ENCODE results near the gene EPHB1.

EPHB1 gene

DNA sequence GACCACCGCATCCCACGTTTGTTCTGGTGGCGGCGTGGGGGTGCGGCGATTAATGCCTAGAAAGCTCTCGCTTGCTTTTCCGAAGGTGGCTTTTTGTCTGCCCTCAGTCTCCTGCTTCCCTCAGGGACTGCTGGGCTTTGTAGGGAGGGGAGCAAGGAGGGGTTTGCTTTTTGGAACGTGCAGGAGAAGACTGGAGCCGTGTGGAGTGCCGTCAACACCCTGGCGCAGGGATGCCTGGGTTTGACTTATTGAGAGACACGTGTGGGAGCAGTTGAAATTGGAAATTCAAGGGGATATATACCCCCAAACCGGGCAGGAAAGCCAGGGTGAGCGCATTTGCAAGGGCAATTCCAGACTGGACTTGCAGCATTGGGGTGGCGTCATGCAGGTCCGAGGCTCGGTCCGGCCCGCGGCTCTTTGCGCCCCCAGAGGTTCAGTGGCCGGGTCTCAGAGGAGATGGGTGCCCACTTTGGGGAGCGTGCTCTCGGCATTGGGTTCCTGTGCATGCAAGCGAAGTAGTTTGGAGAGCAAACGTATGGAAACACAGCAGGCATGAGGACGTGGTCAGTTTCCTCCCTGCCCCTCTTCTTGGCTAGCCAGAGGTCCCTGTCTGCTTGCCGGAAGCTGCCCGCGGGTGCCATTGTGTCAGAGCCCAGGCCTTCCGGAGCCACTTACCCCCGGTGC, 2.1 kb downstream of the EPHB1 start:
- H3K4me1 ChIP-seq: peaks cover 16% of the 10 kb centered on the region
- peaks cover 33% of the 10 kb centered on the region for H4K20me1 ChIP-seq
- H3K27ac ChIP-seq: no peak overlapping the region
- no peak overlapping the region for H3K4me3 ChIP-seq
- H3K27me3 ChIP-seq: peaks cover 46% of the 10 kb centered on the region
- H3K9ac ChIP-seq: no peak overlapping the region
- no peaks in the 10 kb centered on the region for H3K9me3 ChIP-seq
- no peak for TF ChIP-seq Cebpa-rat (IDR thresholded peaks at IDR 0.05)
- no peaks in the 10 kb centered on the region for H3K36me3 ChIP-seq
- H3K4me2 ChIP-seq: no peak overlapping the region

DNA sequence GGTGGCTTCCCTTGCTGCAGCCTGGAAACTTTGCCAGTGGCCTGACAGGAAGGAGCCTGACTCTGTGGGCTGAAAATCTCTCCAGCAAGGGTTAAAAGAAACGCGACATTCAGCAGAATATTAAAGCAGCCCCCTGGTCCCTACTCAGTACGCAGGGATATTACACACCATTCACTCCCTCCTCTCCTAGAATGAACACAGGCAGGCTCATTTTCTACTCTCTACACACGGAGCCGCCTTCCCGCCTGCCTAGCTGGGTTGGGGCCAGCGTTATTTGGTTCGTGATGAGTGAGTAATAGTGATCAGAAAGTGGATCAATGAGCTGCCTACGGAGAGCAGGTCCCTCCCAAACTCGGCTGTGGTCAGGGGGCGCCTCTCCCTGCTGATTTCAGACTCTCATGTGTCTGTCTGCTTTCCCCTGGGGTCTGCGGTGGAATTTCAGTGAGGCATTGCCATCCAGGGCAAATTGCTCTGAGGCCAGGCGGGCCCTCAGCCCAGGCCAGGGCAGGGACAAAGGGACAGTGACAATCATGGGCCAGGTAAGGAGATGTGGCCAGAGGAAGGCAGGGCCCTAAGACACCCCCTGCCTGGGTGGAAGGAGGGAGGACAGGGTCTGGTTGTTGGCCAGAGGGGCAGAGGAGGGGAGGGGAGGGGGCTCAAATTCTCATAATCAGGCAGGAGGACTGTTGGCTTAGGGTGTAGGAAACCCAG, 2.8 kb downstream of the EPHB1 start:
- Histone ChIP-seq H3K27ac (no peak overlapping the region), H3K27me3 (peaks cover 46% of the 10 kb centered on the region), H3K9me3 (no peaks in the 10 kb centered on the region), H3K36me3 (no peaks in the 10 kb centered on the region), H4K20me1 (peaks cover 33% of the 10 kb centered on the region), H3K9ac (no peak overlapping the region), H3K4me2 (no peak overlapping the region), H3K4me3 (no peak overlapping the region), H3K4me1 (peaks cover 16% of the 10 kb centered on the region)
- no peak for TF ChIP-seq Cebpa-rat (IDR thresholded peaks at IDR 0.05)

DNA sequence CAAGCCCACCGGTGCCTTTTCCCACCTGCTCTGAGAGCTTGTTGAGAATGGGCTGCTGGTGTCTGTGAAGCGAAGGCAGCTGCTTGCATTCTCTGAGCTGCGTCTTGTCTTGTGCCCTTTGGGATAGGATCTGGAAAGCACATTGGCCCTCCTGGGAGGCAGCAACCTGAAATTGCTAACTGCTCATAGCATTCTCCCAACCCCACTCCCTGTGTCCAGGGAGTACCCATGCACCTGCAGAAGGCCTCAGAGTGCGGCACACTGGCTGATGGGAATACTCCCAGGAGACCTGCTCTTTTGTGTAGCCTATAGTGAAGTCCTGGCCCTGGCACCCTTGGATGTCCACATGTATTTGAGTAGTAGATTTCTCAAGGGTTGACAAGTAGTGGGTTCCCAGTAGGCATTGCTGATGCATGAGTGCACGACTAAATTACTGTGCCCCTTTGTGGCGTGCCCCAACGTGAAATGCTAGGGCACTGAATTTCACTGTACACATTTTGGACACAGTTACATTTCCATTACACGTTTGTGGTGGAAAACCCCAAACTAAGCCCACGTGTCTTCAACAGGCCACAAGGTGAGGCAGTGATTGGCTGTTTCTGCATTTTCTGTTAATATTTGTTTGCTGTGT, 3.7 kb downstream of the EPHB1 start:
- peaks cover 46% of the 10 kb centered on the region for H3K27me3 ChIP-seq
- no peak overlapping the region for H3K4me2 ChIP-seq
- H3K4me1 ChIP-seq: peaks cover 16% of the 10 kb centered on the region
- H3K27ac ChIP-seq: no peak overlapping the region
- no peak overlapping the region for H3K4me3 ChIP-seq
- no peaks in the 10 kb centered on the region for H3K36me3 ChIP-seq
- TF ChIP-seq Cebpa-rat (IDR thresholded peaks at IDR 0.05): no peak
- no peaks in the 10 kb centered on the region for H3K9me3 ChIP-seq
- peaks cover 33% of the 10 kb centered on the region for H4K20me1 ChIP-seq
- no peak overlapping the region for H3K9ac ChIP-seq

DNA sequence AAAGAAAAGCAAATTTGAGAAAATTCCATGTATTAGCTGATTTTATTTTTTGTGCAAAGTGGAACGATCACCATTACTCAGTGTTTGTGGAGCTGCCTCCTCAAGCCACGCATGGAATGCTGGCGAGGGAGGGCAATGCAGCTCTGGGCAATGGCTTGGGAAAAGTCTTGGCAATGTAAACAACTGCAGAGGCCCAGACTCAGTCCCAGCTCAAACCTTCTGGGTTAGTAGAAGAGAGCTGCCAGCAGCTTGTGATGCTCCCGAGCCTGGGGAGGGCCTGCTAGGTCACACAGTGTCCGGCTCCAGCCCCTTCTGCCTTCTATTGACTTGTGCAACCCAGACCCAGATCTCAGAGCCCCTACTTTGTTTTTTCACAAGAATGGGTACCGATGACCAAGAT, 4.3 kb downstream of the EPHB1 start:
- H3K4me2 ChIP-seq: no peak overlapping the region
- H4K20me1 ChIP-seq: peaks cover 33% of the 10 kb centered on the region
- H3K4me1 ChIP-seq: peaks cover 16% of the 10 kb centered on the region
- no peaks in the 10 kb centered on the region for H3K9me3 ChIP-seq
- no peak overlapping the region for H3K27ac ChIP-seq
- no peaks in the 10 kb centered on the region for H3K36me3 ChIP-seq
- no peak overlapping the region for H3K9ac ChIP-seq
- no peak for TF ChIP-seq Cebpa-rat (IDR thresholded peaks at IDR 0.05)
- H3K27me3 ChIP-seq: peaks cover 46% of the 10 kb centered on the region
- H3K4me3 ChIP-seq: no peak overlapping the region

DNA sequence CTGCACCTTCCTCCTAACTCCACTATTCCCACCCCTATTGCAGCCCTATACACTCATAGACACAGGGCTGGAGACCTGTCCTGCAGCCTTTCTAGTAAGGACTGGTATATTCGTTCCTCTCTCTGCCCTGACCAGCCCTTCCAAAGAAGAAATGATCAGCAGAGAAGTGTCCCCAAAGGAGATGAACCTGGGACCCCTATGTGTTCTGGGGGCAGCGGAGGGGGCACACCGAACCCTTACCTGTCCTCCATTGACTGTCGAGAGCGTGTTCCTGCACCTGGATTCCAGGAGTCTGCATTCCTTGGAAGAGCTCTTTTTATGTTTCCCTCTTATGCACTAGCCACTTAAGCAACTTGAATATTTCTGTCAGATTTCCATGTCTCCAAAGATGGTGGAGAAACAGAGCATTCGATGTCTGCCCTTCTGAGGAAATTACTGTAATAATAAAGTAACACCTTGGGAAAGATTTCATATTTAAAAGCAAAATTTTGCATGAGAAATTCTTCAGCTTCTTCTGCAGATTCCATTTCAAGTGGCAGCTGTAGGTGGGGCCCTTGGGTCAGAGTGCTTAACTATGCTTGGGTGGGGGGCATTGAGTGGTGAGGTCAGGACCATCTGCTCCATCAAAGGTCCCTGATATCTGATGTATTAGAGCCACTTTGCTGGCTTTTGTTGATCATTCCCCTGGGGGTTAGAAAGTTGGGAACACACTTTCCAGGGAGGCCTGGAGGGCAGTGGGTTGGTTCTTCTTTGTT, 6.3 kb downstream of the EPHB1 start:
- H3K27ac ChIP-seq: no peak overlapping the region

DNA sequence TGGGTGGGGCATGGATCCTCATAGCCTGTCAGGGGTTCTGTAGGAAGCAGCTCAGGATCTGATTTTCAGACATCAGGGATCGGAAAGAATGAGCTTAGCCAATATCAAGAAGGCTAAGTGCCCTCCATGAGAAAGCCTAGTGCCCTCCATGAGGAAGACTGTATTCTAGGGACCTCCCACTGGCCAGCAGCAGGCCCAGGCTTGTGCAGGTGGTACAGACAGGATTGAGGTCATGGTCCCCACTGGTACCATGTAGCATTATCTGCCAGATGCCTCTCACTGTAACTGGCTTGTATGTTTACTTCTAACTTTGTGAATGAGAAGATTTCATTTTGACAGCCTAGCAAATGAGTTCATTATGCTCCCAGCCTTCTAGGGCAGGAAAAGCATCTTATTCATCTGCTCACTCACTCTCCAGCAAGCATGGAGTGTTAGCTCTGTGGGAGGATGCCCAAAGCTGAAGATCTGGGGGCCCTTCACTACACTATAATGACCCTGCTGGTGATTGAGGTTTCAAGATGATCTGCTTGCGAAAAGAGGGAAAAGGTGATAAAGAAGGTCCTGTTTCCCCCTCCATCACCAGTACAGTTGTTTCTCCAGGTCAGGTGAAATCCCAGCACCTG, 7.5 kb downstream of the EPHB1 start:
- H3K4me3 ChIP-seq: no peak overlapping the region
- TF ChIP-seq Cebpa-rat (IDR thresholded peaks at IDR 0.05): no peak
- no peak overlapping the region for H3K9ac ChIP-seq
- H3K9me3 ChIP-seq: no peaks in the 10 kb centered on the region
- no peak overlapping the region for H3K27ac ChIP-seq
- H3K27me3 ChIP-seq: peaks cover 21% of the 10 kb centered on the region
- no peaks in the 10 kb centered on the region for H3K36me3 ChIP-seq
- H3K4me2 ChIP-seq: no peak overlapping the region
- no peaks in the 10 kb centered on the region for H3K4me1 ChIP-seq
- peaks cover 11% of the 10 kb centered on the region; the same call in 1 of the 2 replicates for H4K20me1 ChIP-seq

More for the DNA sequence above, 6.3 kb downstream of the EPHB1 start:
- Histone ChIP-seq H3K4me2 (no peak overlapping the region), H3K9me3 (no peaks in the 10 kb centered on the region), H4K20me1 (peaks cover 23% of the 10 kb centered on the region), H3K36me3 (no peaks in the 10 kb centered on the region), H3K4me1 (peaks cover 5% of the 10 kb centered on the region), H3K9ac (no peak overlapping the region), H3K4me3 (no peak overlapping the region), H3K27me3 (peaks cover 32% of the 10 kb centered on the region)
- TF ChIP-seq Cebpa-rat (IDR thresholded peaks at IDR 0.05): no peak

DNA sequence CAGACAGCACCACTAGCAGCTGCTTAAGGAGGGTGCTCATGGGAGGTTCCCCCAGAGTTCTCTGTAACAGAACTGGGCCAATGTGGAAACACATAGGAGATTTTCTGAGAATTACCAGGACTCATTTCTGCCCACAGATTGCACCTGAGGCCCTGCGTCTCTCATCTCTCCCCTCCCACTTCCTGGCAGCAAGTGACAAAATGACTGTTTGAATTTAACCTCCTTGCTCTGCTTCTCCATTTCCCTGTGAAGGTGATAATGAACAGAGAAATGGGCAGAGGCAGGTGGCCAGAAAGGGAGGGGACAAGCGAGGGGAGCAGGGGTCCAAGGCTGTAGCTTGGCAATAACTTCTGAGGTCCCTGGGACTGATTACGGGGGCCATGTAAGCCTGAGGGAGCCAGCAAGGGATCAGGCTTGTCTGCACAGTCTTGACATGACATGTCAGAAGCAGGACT, 8.0 kb downstream of the EPHB1 start:
- H3K4me3 ChIP-seq: no peak overlapping the region
- no peak overlapping the region for H3K27ac ChIP-seq
- H3K4me1 ChIP-seq: no peaks in the 10 kb centered on the region
- no peak overlapping the region for H3K9ac ChIP-seq
- no peaks in the 10 kb centered on the region for H3K9me3 ChIP-seq
- peaks cover 15% of the 10 kb centered on the region for H3K27me3 ChIP-seq
- H4K20me1 ChIP-seq: peaks cover 6% of the 10 kb centered on the region; the same call in 1 of the 2 replicates
- H3K4me2 ChIP-seq: no peak overlapping the region
- H3K36me3 ChIP-seq: no peaks in the 10 kb centered on the region
- TF ChIP-seq Cebpa-rat (IDR thresholded peaks at IDR 0.05): no peak

DNA sequence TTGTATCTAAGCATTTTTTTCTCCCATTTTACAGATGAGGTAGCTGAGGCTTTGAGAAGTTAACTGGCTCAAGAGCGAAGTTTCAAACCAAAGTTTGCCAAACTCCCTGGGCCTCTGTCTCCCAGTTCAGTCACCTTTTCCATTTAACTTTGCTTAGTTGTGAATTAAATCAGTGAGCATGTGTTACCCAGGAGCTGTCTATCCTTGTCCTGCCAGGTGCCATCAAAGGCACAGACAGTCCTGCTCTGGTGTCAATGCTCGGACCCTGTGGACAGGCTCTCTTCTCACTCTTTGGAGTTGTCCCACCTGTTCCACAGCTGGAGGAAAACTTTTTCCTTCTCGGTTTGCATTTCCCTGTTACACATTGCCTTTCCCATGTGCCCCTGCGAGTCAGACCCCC, 8.6 kb downstream of the EPHB1 start:
- H3K9me3 ChIP-seq: no peaks in the 10 kb centered on the region
- H3K4me1 ChIP-seq: no peaks in the 10 kb centered on the region
- H3K9ac ChIP-seq: no peak overlapping the region
- no peak overlapping the region for H3K27ac ChIP-seq
- no peak for TF ChIP-seq Cebpa-rat (IDR thresholded peaks at IDR 0.05)
- peaks cover under 1% of the 10 kb centered on the region; the same call in 1 of the 2 replicates for H4K20me1 ChIP-seq
- H3K36me3 ChIP-seq: no peaks in the 10 kb centered on the region
- no peak overlapping the region for H3K4me2 ChIP-seq
- H3K27me3 ChIP-seq: peaks cover 10% of the 10 kb centered on the region
- H3K4me3 ChIP-seq: no peak overlapping the region

All from BLaER1 (cell line).